Muscle layer of colon (tissue), 2 donors: ENCODE results near the gene TIAM1.

ENCODE experiments used
- H3K27ac ChIP-seq: one replicate; pipeline ENCODE4 v1.7.0; 2013; ENCODE audit warnings: low read depth, mild to moderate bottlenecking, low read length, moderate library complexity
- H3K27me3 ChIP-seq, 2 donors: one replicate each; pipeline ENCODE4 v1.7.0; 2013; ENCODE audit warnings: low read length in 2 of 2, mild to moderate bottlenecking in 2 of 2; ENCODE audit not compliant: insufficient read depth in 2 of 2, control insufficient read depth in 1 of 2
- H3K36me3 ChIP-seq: one replicate; pipeline ENCODE4 v1.7.0; 2013; ENCODE audit warnings: mild to moderate bottlenecking, low read length; ENCODE audit not compliant: insufficient read depth
- H3K4me1 ChIP-seq: one replicate; pipeline ENCODE4 v1.7.0; 2013; ENCODE audit warnings: mild to moderate bottlenecking, low read length; ENCODE audit not compliant: insufficient read depth
- H3K4me3 ChIP-seq, 2 donors: one replicate each; pipeline ENCODE4 v1.7.0; 2013; ENCODE audit warnings: low read length in 2 of 2, low read depth in 1 of 2, mild to moderate bottlenecking in 1 of 2, moderate library complexity in 1 of 2
- H3K9ac ChIP-seq: one replicate; pipeline ENCODE4 v1.7.0; 2013; ENCODE audit warnings: low read length
- H3K9me3 ChIP-seq: one replicate; pipeline ENCODE4 v1.7.0; 2013; ENCODE audit warnings: mild to moderate bottlenecking, low read length
- donor health status: abdominal sarcoma.
- donor health status: Adenocarcinoma of cecum.

TIAM1 gene

GRCh38 chr21:31140025-31140424, 204.0 kb downstream of the TIAM1 start:
- H3K9me3 ChIP-seq: no peaks in the 10 kb centered on the region

GRCh38 chr21:31137960-31138359, 206.1 kb downstream of the TIAM1 start:
- no peak overlapping the region for H3K9ac ChIP-seq

More at GRCh38 chr21:31140025-31140424, 204.0 kb downstream of the TIAM1 start:
- no peaks in the 10 kb centered on the region for H3K36me3 ChIP-seq
- no peak overlapping the region for H3K9ac ChIP-seq
- H3K4me3 ChIP-seq: no peak overlapping the region
- H3K27me3 ChIP-seq: no peaks in the 10 kb centered on the region
- no peak overlapping the region for H3K27ac ChIP-seq
- H3K4me1 ChIP-seq: no peaks in the 10 kb centered on the region

GRCh38 chr21:31136891-31137290, 207.2 kb downstream of the TIAM1 start:
- Histone ChIP-seq H3K27ac (no peak overlapping the region), H3K4me3 (no peak overlapping the region), H3K9ac (no peak overlapping the region), H3K9me3 (no peaks in the 10 kb centered on the region), H3K36me3 (no peaks in the 10 kb centered on the region), H3K4me1 (no peaks in the 10 kb centered on the region), H3K27me3 (no peaks in the 10 kb centered on the region)

More at GRCh38 chr21:31137960-31138359, 206.1 kb downstream of the TIAM1 start:
- Histone ChIP-seq H3K4me3 (no peak overlapping the region), H3K27ac (no peak overlapping the region), H3K27me3 (no peaks in the 10 kb centered on the region), H3K36me3 (no peaks in the 10 kb centered on the region), H3K4me1 (no peaks in the 10 kb centered on the region), H3K9me3 (no peaks in the 10 kb centered on the region)

GRCh38 chr21:31135531-31136184, 208.4 kb downstream of the TIAM1 start:
- H3K27me3 ChIP-seq: no peaks in the 10 kb centered on the region
- H3K4me1 ChIP-seq: no peaks in the 10 kb centered on the region
- no peak overlapping the region for H3K4me3 ChIP-seq
- H3K27ac ChIP-seq: no peak overlapping the region
- no peaks in the 10 kb centered on the region for H3K9me3 ChIP-seq
- H3K9ac ChIP-seq: no peak overlapping the region
- no peaks in the 10 kb centered on the region for H3K36me3 ChIP-seq

- Histone ChIP-seq H3K27me3 (no peaks in the 10 kb centered on the region), H3K9me3 (no peaks in the 10 kb centered on the region), H3K9ac (no peak overlapping the region), H3K4me3 (no peak overlapping the region), H3K36me3 (no peaks in the 10 kb centered on the region), H3K4me1 (no peaks in the 10 kb centered on the region), H3K27ac (no peak overlapping the region)
Observed at GRCh38 chr21:31133243-31133830, 210.7 kb downstream of the TIAM1 start.

GRCh38 chr21:31132574-31133242, 211.4 kb downstream of the TIAM1 start:
- Histone ChIP-seq H3K4me1 (no peaks in the 10 kb centered on the region), H3K27ac (no peak overlapping the region)

GRCh38 chr21:31130821-31131220, 213.2 kb downstream of the TIAM1 start:
- Histone ChIP-seq H3K9me3 (no peaks in the 10 kb centered on the region), H3K4me1 (no peaks in the 10 kb centered on the region), H3K4me3 (no peak overlapping the region), H3K9ac (no peak overlapping the region), H3K36me3 (no peaks in the 10 kb centered on the region), H3K27me3 (no peaks in the 10 kb centered on the region), H3K27ac (no peak overlapping the region)

More at GRCh38 chr21:31132574-31133242, 211.4 kb downstream of the TIAM1 start:
- H3K9me3 ChIP-seq: no peaks in the 10 kb centered on the region
- H3K9ac ChIP-seq: no peak overlapping the region
- no peaks in the 10 kb centered on the region for H3K36me3 ChIP-seq
- H3K27me3 ChIP-seq: no peaks in the 10 kb centered on the region
- H3K4me3 ChIP-seq: no peak overlapping the region

- Histone ChIP-seq H3K27ac (no peak overlapping the region), H3K4me3 (no peak overlapping the region), H3K9ac (no peak overlapping the region), H3K36me3 (no peaks in the 10 kb centered on the region), H3K4me1 (no peaks in the 10 kb centered on the region), H3K9me3 (no peaks in the 10 kb centered on the region), H3K27me3 (no peaks in the 10 kb centered on the region)
Observed at GRCh38 chr21:31128234-31128633, 215.8 kb downstream of the TIAM1 start.

GRCh38 chr21:31124010-31124409, 220.1 kb downstream of the TIAM1 start:
- Histone ChIP-seq H3K27ac (no peak overlapping the region), H3K27me3 (no peaks in the 10 kb centered on the region), H3K9ac (no peak overlapping the region), H3K4me1 (no peaks in the 10 kb centered on the region), H3K9me3 (no peaks in the 10 kb centered on the region), H3K36me3 (no peaks in the 10 kb centered on the region), H3K4me3 (no peak overlapping the region)

- Histone ChIP-seq H3K4me1 (no peaks in the 10 kb centered on the region), H3K36me3 (no peaks in the 10 kb centered on the region), H3K4me3 (no peak overlapping the region), H3K9ac (no peak overlapping the region), H3K27me3 (no peaks in the 10 kb centered on the region), H3K9me3 (no peaks in the 10 kb centered on the region), H3K27ac (no peak overlapping the region)
Observed at GRCh38 chr21:31119199-31119598, 224.9 kb downstream of the TIAM1 start.

GRCh38 chr21:31117128-31117916, 226.7 kb downstream of the TIAM1 start:
- Histone ChIP-seq H3K27me3 (no peaks in the 10 kb centered on the region), H3K36me3 (no peaks in the 10 kb centered on the region), H3K4me1 (no peaks in the 10 kb centered on the region), H3K4me3 (no peak overlapping the region), H3K9ac (no peak overlapping the region), H3K9me3 (no peaks in the 10 kb centered on the region), H3K27ac (no peak overlapping the region)
